H1 (cell line): ENCODE results near the gene DISC1. TPM values are rescaled to one million over a fixed set of nuclear protein-coding genes. Genes with fewer than 3 reads are reported as not detected.

Experiments used
- CTCF ChIA-PET: fragments of 300-600 bp; sonication (Branson Sonifier 250); formaldehyde crosslinking; loops from one replicate; lab custom pipeline; 2021; ENCODE audit not compliant: partially characterized antibody; lab: Charles Lee
- POLR2A ChIA-PET: fragments of 300-600 bp; sonication (Branson Sonifier 250); formaldehyde crosslinking; loops from one replicate; lab custom pipeline; 2021; ENCODE audit warnings: inconsistent platforms; ENCODE audit not compliant: partially characterized antibody; lab: Charles Lee
- DNase-seq, 2 experiments: peaks; one replicate each; pipeline versions ENCODE4 v3.0.0 to v3.0.0-alpha.2; 2010 to 2022; ENCODE audit warnings: low spot score in 2 of 2, low read depth in 1 of 2, mixed read lengths in 1 of 2
- FAIRE-seq: peaks from 2 replicates; lab custom pipeline; 2011; peaks lifted over from hg19 to GRCh38; lab: Jason Lieb, UNC
- H2AFZ ChIP-seq: 2 replicates; pipeline ENCODE4 v1.8.1; 2012; ENCODE audit warnings: low read length, inconsistent platforms
- H2AK5ac ChIP-seq: 2 replicates; pipeline ENCODE4 v1.6.1; 2013; ENCODE audit warnings: low read depth, low read length
- H2BK120ac ChIP-seq: replicated peaks from 2 replicates; pipeline ENCODE3; 2013; ENCODE audit warnings: low read depth, low read length, inconsistent platforms
- H2BK12ac ChIP-seq: 2 replicates; pipeline ENCODE4 v1.6.1; 2013; ENCODE audit warnings: low read depth, low read length
- H2BK15ac ChIP-seq: 2 replicates; pipeline ENCODE4 v1.6.1; 2013; ENCODE audit warnings: low read length
- H2BK20ac ChIP-seq: 2 replicates; pipeline ENCODE4 v1.6.1; 2013; ENCODE audit warnings: low read length
- H2BK5ac ChIP-seq: 2 replicates; pipeline ENCODE4 v1.6.1; 2013; ENCODE audit warnings: low read depth, low read length
- H3K14ac ChIP-seq: 2 replicates; pipeline ENCODE4 v1.6.1; 2013; ENCODE audit warnings: inconsistent platforms; ENCODE audit not compliant: insufficient read length
- H3K18ac ChIP-seq: 2 replicates; pipeline ENCODE4 v1.6.1; 2013; ENCODE audit warnings: low read length; ENCODE audit errors: extremely low read depth
- H3K23ac ChIP-seq: 2 replicates; pipeline ENCODE4 v1.6.1; 2013; ENCODE audit warnings: inconsistent platforms; ENCODE audit not compliant: insufficient read length
- H3K23me2 ChIP-seq: 2 replicates; pipeline ENCODE4 v1.6.1; 2013; ENCODE audit warnings: low read depth, low read length
- H3K27ac ChIP-seq: 2 replicates; pipeline ENCODE4 v1.6.1; 2011; ENCODE audit warnings: low read depth, low read length, inconsistent platforms
- H3K27me3 ChIP-seq, 4 experiments: replicated peaks in 1 of 4; 1 replicate in 1 of 4; 2 replicates in 3 of 4; pipeline versions ENCODE4 v1.6.1 to v1.8.1; 2011 to 2013; ENCODE audit warnings: low read length in 3 of 4, mild to moderate bottlenecking in 3 of 4, inconsistent platforms in 2 of 4, mixed read lengths in 2 of 4, moderate library complexity in 1 of 4; ENCODE audit not compliant: control insufficient read depth in 3 of 4, insufficient read depth in 3 of 4; ENCODE audit errors: extremely low read depth in 1 of 4
- H3K36me3 ChIP-seq, 4 experiments: 2 replicates each; pipeline versions ENCODE4 v1.6.1 to v1.8.1; 2011 to 2013; ENCODE audit warnings: mild to moderate bottlenecking in 4 of 4, low read length in 3 of 4, moderate library complexity in 2 of 4, control low read depth in 1 of 4, inconsistent platforms in 1 of 4; ENCODE audit not compliant: insufficient read depth in 4 of 4, control insufficient read depth in 2 of 4
- H3K4ac ChIP-seq: replicated peaks from 2 replicates; pipeline ENCODE3; 2013; ENCODE audit warnings: low read length, low read depth, mixed read lengths, inconsistent platforms; ENCODE audit not compliant: insufficient read length
- H3K4me1 ChIP-seq, 4 experiments: replicated peaks in 1 of 4; 1 replicate in 1 of 4; 2 replicates in 3 of 4; pipeline versions ENCODE4 v1.6.1 to v1.8.1; 2011 to 2013; ENCODE audit warnings: low read length in 3 of 4, inconsistent platforms in 2 of 4, mixed read lengths in 1 of 4; ENCODE audit not compliant: insufficient read depth in 4 of 4, control insufficient read depth in 3 of 4
- H3K4me2 ChIP-seq, 2 experiments: 2 replicates each; pipeline versions ENCODE4 v1.6.1 to v1.8.1; 2011 to 2013; ENCODE audit warnings: low read depth in 2 of 2, low read length in 2 of 2, control low read depth in 1 of 2, inconsistent platforms in 1 of 2, mild to moderate bottlenecking in 1 of 2; ENCODE audit not compliant: insufficient read depth in 1 of 2
- H3K4me3 ChIP-seq, 4 experiments: fragments of 200-600, 300-600 bp in 1 of 4; sonication (generic), shearing (Covaris generic), sonication (Bioruptor Twin) in 1 of 4; 2 replicates each; pipeline versions ENCODE4 v1.5.1 to v1.8.1; 2011 to 2016; ENCODE audit warnings: low read length in 4 of 4, low read depth in 3 of 4, control low read depth in 2 of 4, inconsistent platforms in 2 of 4, mild to moderate bottlenecking in 2 of 4, mixed read lengths in 1 of 4, moderate library complexity in 1 of 4; ENCODE audit not compliant: insufficient read depth in 2 of 4; ENCODE audit errors: extremely low read depth in 1 of 4
- H3K56ac ChIP-seq: replicated peaks from 2 replicates; pipeline ENCODE3; 2013; ENCODE audit warnings: low read depth, mild to moderate bottlenecking, mixed read lengths, low read length, inconsistent platforms; ENCODE audit not compliant: insufficient read length
- H3K79me1 ChIP-seq: 2 replicates; pipeline ENCODE4 v1.6.1; 2013; ENCODE audit warnings: low read depth, low read length, control low read depth
- H3K79me2 ChIP-seq, 2 experiments: 2 replicates each; pipeline versions ENCODE4 v1.6.1 to v1.8.1; 2012 to 2013; ENCODE audit warnings: low read length in 2 of 2, mild to moderate bottlenecking in 2 of 2, inconsistent platforms in 1 of 2; ENCODE audit not compliant: insufficient read depth in 2 of 2, control insufficient read depth in 1 of 2
- H3K9ac ChIP-seq, 4 experiments: replicated peaks in 1 of 4; 1 replicate in 1 of 4; 2 replicates in 3 of 4; pipeline versions ENCODE4 v1.6.1 to v1.8.1; 2011 to 2013; ENCODE audit warnings: low read depth in 3 of 4, low read length in 3 of 4, control low read depth in 2 of 4, mild to moderate bottlenecking in 2 of 4, moderate library complexity in 2 of 4, inconsistent platforms in 1 of 4; ENCODE audit errors: extremely low read depth in 1 of 4
- H3K9me3 ChIP-seq, 2 experiments: 2 replicates each; pipeline versions ENCODE4 v1.6.1 to v1.8.1; 2012 to 2013; ENCODE audit warnings: mild to moderate bottlenecking in 2 of 2, moderate library complexity in 2 of 2, control low read depth in 1 of 2, inconsistent platforms in 1 of 2, low read depth in 1 of 2, low read length in 1 of 2, mixed read lengths in 1 of 2; ENCODE audit not compliant: insufficient read depth in 2 of 2
- H4K20me1 ChIP-seq, 2 experiments: replicated peaks in 1 of 2; 2 replicates each; pipeline versions ENCODE3 to v1.8.1; 2011 to 2013; ENCODE audit warnings: inconsistent platforms in 2 of 2, low read length in 2 of 2, mild to moderate bottlenecking in 1 of 2; ENCODE audit not compliant: insufficient read depth in 2 of 2, control insufficient read depth in 1 of 2
- H4K5ac ChIP-seq: 2 replicates; pipeline ENCODE4 v1.6.1; 2013; ENCODE audit warnings: low read length, low read depth, mixed read lengths, inconsistent platforms; ENCODE audit not compliant: insufficient read length
- H4K8ac ChIP-seq: 2 replicates; pipeline ENCODE4 v1.8.0; 2013; ENCODE audit warnings: mild to moderate bottlenecking, moderate library complexity, low read length, inconsistent platforms; ENCODE audit not compliant: insufficient read depth; ENCODE audit errors: extremely low read depth
- H4K91ac ChIP-seq: replicated peaks from 2 replicates; pipeline ENCODE3; 2013; ENCODE audit warnings: low read length, mixed read lengths, inconsistent platforms; ENCODE audit not compliant: insufficient read length
- BACH1 ChIP-seq: IDR thresholded peaks from 2 replicates; pipeline ENCODE4 v1.6.1; 2012; ENCODE audit warnings: low read length, improper control_type of control experiment
- BCL11A ChIP-seq, 2 experiments: IDR thresholded peaks; one replicate each; pipeline ENCODE4 v1.6.1; 2011; ENCODE audit warnings: low read depth in 2 of 2, low read length in 2 of 2, mild to moderate bottlenecking in 2 of 2
- CTBP2 ChIP-seq: IDR thresholded peaks from 2 replicates; pipeline ENCODE4 v1.7.0; 2011; ENCODE audit warnings: borderline replicate concordance, mild to moderate bottlenecking, moderate library complexity, mixed read lengths, low read length; ENCODE audit not compliant: insufficient read depth, insufficient read length
- CTCF ChIP-seq, 3 experiments: IDR thresholded peaks; 1 replicate in 2 of 3; 2 replicates in 1 of 3; pipeline versions ENCODE4 v1.5.1 to v1.6.1; 2011; ENCODE audit warnings: low read length in 3 of 3, mild to moderate bottlenecking in 3 of 3, inconsistent platforms in 2 of 3, low read depth in 1 of 3, moderate library complexity in 1 of 3; ENCODE audit not compliant: insufficient read depth in 1 of 3; ENCODE audit errors: control extremely low read depth in 1 of 3
- HDAC6 ChIP-seq: IDR thresholded peaks from one replicate; pipeline ENCODE4 v1.7.1; 2012; ENCODE audit warnings: low read depth, mild to moderate bottlenecking, inconsistent platforms, low read length, moderate library complexity
- NANOG ChIP-seq: IDR thresholded peaks from 2 replicates; pipeline ENCODE4 v1.6.1; 2011; ENCODE audit warnings: low read length, low read depth, mild to moderate bottlenecking, inconsistent platforms; ENCODE audit not compliant: insufficient read depth, poor library complexity, severe bottlenecking
- POU5F1 ChIP-seq: IDR thresholded peaks from 2 replicates; pipeline ENCODE4 v1.6.1; 2011; ENCODE audit warnings: low read depth, mild to moderate bottlenecking, low read length, moderate library complexity
- RFX5 ChIP-seq: IDR thresholded peaks from 2 replicates; pipeline ENCODE4 v1.6.1; 2011; ENCODE audit warnings: low read depth, low read length, improper control_type of control experiment, borderline replicate concordance
- SIX5 ChIP-seq: IDR thresholded peaks from 2 replicates; pipeline ENCODE4 v1.6.1; 2011; ENCODE audit warnings: mild to moderate bottlenecking, low read depth, low read length
- TAF7 ChIP-seq: optimal IDR thresholded peaks from 2 replicates; pipeline ENCODE3; 2011; ENCODE audit warnings: low read depth, mild to moderate bottlenecking, inconsistent platforms, low read length, moderate library complexity, borderline replicate concordance
- YY1 ChIP-seq: IDR thresholded peaks from 2 replicates; pipeline ENCODE4 v1.6.1; 2011; ENCODE audit warnings: low read depth, mild to moderate bottlenecking, low read length
- ZNF274 ChIP-seq: IDR thresholded peaks from 2 replicates; pipeline ENCODE4 v1.7.0; 2012; ENCODE audit warnings: low read length, borderline replicate concordance; ENCODE audit errors: extremely low read depth
- WGBS, 2 experiments: shearing (Covaris generic) in 1 of 2; methylation state at CpG; one replicate each; pipeline versions ENCODE4 v1.1.6 to v1.1.7; 2013 to 2015; ENCODE audit warnings: low lambda C conversion rate in 2 of 2, mixed read lengths in 2 of 2, inconsistent platforms in 1 of 2, low coverage in 1 of 2, missing lambda C conversion rate in 1 of 2; ENCODE audit not compliant: insufficient replicate concordance in 2 of 2, insufficient coverage in 1 of 2, insufficient read length in 1 of 2; ENCODE audit errors: extremely low coverage in 1 of 2, missing lambda C conversion rate in 1 of 2; 5-methylcytosine and 5-hydroxymethylcytosine counted together
- polyA plus RNA-seq, 7 experiments: library from polyadenylated mRNA; depleted of rRNA in 3 of 7; stranded (reverse) in 5 of 7; unstranded in 2 of 7; fragments of >200 nt in 5 of 7; fragments of 200-250 nt in 2 of 7; gene quantifications; 1 replicate in 5 of 7; 2 replicates in 1 of 7; 4 replicates in 1 of 7; pipeline versions ENCODE4 v1.2.1 to v1.2.3, GENCODE V29; 2011 to 2013; ENCODE audit warnings: missing spikeins in 2 of 7, mixed read lengths in 2 of 7
- total RNA-seq: library from RNA; stranded (reverse); fragmentation: NEBNext Ultra II Directional; extraction: Animal tissue kit (Norgen Biotek cat#: 25700); gene quantifications from 2 replicates; pipeline ENCODE4 v1.2.1, GENCODE V29; 2021

Gene DISC1
- total and polyA plus RNA-seq, 2 of the 8 experiments (the other 6 are each of a cell fraction or from before 2014, with no cell fraction given): 1.1 to 3.5 TPM

- no peak overlapping the region for H3K14ac ChIP-seq
- no peaks in the 10 kb centered on the region for H3K36me3 ChIP-seq
- WGBS, 2 experiments: 95% methylated on average over 3 of the region's 3 CpGs; no CpG with 5 or more reads in 1 of the 2 experiments
- no peak overlapping the region for H2BK5ac ChIP-seq
- H3K4ac ChIP-seq: no peak overlapping the region
- no peaks in the 10 kb centered on the region for H3K79me2 ChIP-seq
- H4K20me1 ChIP-seq: no peaks in the 10 kb centered on the region
- no peaks in the 10 kb centered on the region for H3K79me1 ChIP-seq
- H4K91ac ChIP-seq: no peak overlapping the region
- no peak overlapping the region for H3K4me2 ChIP-seq
- no peak overlapping the region for H4K8ac ChIP-seq
- no peak overlapping the region for H2BK120ac ChIP-seq
- no peak overlapping the region for H3K27ac ChIP-seq
- CTCF ChIA-PET: interaction anchor here (0.7 to 1.5 kb wide), 5 partner anchors 16 to 395 kb away, joined by 3 read pairs; no protein-coding TSS in a partner anchor
- POLR2A ChIA-PET: no interaction called here
- H3K23ac ChIP-seq: no peak overlapping the region
- DNase-seq (no peak), FAIRE-seq (no peak)
- no peaks in the 10 kb centered on the region; a peak in 1 of 4 replicates for H3K9me3 ChIP-seq
- H3K4me3 ChIP-seq: no peak overlapping the region
- no peak overlapping the region for H3K9ac ChIP-seq
- no peaks in the 10 kb centered on the region for H3K23me2 ChIP-seq
- H3K18ac ChIP-seq: no peak overlapping the region
- peaks cover 0 to 4% (median 1%) of the 10 kb centered on the region in 4 experiments; a peak in 1 of 7 replicates for H3K4me1 ChIP-seq
- H2BK20ac ChIP-seq: no peak overlapping the region
- H2BK15ac ChIP-seq: no peak overlapping the region
- H2AFZ ChIP-seq: no peak overlapping the region
- H2AK5ac ChIP-seq: no peak overlapping the region
- no peak overlapping the region for H3K56ac ChIP-seq
- H3K27me3 ChIP-seq: no peaks in the 10 kb centered on the region
- no peak overlapping the region for H4K5ac ChIP-seq
- no peak overlapping the region for H2BK12ac ChIP-seq
- no peak for TF ChIP-seq BACH1
- no peak for TF ChIP-seq CTBP2
- no peak for TF ChIP-seq POU5F1
- no peak for TF ChIP-seq YY1
- TF ChIP-seq SIX5: no peak
- no peak for TF ChIP-seq ZNF274
- TF ChIP-seq HDAC6: no peak
- no peak for TF ChIP-seq TAF7
- no peak for TF ChIP-seq BCL11A (IDR thresholded peaks at IDR 0.05; ENCODE audit: low read depth in 2 of 2, low read length in 2 of 2)
- no peak for TF ChIP-seq CTCF (IDR thresholded peaks at IDR 0.05; ENCODE audit: control extremely low read depth in 1 of 3, insufficient read depth in 1 of 3, low read depth in 1 of 3, low read length in 3 of 3)
- no peak for TF ChIP-seq NANOG
- TF ChIP-seq RFX5: no peak
Observed at GRCh38 chr1:231951374-231951773, 324.8 kb downstream of the DISC1 start.
